HG03095 (cell line): ENCODE data around the gene MYL5.
"Not testable (repeated sequence)": the region's sequence is repeated elsewhere in the genome, so short reads cannot be mapped to it uniquely, and the experiment has no call there.

Experiments used
- ATAC-seq: cut with Tn5 transposase; IDR thresholded peaks from one replicate; pipeline ENCODE4 v1.9.1; 2021; ENCODE audit warnings: moderate library complexity; ENCODE audit not compliant: unreplicated experiment

Gene MYL5

DNA sequence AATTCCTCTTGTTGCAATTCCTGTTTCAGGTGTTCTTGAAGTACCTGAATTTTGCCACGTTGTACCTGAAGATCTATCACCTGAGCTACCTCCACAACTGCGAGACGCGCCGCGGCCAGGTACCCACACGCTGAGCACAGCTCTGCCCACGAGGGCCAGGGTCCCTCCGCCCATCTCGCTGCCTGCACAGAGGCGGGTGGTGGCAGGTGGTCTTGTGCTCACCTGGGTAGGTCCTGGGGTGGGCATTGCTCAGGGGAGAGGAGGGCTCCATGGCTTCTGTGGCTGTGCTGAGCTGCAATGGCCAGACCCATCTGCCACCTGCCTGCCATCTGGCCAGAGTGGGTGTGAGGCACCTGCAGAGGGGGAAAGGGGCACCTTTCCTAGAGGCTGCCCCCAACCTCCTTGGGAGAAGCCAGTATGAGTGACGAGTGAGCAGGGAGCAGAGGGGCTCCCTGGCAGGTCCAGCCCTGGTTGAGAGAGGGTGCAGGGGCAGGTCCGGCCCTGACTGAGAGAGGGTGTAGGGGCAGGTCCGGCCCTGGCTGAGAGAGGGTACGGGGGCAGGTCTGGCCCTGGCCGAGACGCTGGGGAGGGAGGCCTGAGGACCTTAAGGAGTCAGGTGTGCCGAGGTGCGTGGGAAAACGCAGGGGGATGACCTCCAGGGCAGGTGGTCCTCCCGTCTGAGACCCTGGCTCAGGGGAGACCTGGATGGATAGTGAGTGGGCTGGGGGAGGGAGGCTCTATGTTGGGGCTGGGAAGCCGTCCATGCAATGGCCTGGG, 38.3 kb upstream of the MYL5 start:
- no peak for ATAC-seq

- ATAC-seq, result no peak
Observed at GRCh38 chr4:636628-637159, 37.6 kb upstream of the MYL5 start.

DNA sequence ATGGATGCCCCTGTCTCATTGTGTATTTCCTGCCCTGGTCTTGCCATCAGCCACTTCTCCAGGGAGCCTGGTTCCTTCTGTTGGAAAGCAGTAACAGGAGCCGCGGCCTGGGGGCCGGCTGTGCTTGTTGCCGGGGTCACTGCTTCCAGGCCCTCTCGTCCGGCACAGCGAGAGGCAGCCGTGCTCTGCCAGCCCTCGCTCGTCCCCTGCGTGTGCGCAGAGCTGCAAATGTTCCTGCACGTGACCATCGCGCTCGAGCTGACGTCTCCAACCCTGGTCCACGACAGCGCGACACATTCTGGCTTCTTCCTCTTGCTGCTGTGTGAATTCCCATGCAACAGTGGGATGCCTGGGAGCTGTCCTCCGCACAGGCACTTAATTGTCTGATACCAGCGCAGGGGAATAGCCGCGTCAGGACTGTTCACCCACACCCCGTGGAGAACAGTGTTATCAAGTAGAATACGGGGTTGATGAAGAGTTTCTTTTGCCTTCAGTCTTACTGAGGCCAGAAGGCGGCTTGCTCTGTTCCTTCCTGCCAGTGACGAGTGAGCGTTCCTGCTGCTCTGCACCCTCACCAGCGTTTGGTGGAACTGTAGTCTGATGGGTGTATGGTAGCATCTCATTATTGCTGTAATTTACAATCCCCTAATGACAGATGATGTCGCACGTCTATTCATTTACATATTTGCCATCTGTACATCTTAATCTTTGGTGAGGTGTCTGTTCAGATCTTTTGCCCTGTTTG, 36.6 kb upstream of the MYL5 start:
- ATAC-seq, result no peak

DNA sequence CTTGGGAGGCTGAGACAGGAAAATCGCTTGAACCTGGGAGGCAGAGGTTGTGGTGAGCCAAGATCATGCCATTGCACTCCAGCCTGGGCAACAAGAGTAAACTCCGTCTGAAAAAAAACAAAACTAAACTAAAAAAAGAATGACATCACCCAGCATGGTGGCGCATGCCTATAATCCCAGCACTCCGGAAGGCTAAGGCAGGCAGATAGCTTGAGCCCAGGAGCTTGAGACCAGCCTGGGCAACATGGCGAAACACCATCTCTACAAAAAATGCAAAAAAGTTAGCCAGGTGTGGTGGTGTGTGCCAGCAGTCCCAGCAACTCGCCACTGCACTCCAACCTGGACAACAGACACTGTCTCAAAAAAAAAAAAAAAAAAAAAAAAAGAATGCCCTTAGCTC, 32.0 kb upstream of the MYL5 start:
- ATAC-seq, result not testable (repeated sequence)

DNA sequence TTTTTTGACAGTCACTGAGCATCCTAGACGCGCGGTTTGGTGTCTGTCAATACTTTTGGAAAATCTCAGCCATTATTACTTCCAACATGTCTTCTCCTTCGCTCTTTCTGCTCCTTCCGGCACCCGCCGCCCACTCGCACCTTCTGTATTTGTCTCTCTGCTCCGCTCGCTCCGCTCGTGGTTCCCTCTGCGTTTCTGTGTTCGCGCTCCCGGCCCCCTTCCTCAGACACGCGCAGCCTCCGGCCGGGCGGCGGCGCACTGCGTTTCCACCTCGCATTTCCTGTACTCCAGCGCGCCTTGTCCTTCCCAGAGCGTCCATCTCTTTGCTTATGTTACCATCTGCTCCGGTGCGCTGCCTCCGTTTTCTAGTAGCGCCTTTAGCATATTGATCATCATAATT, 27.9 kb upstream of the MYL5 start:
- ATAC-seq, result no peak

DNA sequence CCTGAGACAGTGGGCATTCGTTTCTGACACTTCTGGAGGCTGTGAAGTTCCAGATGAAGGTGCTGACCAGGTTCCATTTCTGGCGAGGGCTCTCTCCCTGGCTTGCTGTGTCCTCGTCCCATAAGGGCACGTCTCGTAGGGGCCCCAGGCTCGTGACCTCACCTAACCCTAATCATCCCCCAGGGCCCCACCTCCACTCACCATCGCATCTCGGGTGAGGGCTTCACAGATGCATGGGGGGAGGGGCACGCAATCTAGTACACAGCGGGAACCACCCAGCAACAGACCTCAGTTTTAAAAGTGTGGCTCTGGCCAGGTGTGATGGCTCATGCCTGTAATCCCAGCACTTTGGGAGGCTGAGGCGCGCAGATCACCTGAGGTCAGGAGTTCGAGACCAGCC, 26.9 kb upstream of the MYL5 start:
- no peak for ATAC-seq

DNA sequence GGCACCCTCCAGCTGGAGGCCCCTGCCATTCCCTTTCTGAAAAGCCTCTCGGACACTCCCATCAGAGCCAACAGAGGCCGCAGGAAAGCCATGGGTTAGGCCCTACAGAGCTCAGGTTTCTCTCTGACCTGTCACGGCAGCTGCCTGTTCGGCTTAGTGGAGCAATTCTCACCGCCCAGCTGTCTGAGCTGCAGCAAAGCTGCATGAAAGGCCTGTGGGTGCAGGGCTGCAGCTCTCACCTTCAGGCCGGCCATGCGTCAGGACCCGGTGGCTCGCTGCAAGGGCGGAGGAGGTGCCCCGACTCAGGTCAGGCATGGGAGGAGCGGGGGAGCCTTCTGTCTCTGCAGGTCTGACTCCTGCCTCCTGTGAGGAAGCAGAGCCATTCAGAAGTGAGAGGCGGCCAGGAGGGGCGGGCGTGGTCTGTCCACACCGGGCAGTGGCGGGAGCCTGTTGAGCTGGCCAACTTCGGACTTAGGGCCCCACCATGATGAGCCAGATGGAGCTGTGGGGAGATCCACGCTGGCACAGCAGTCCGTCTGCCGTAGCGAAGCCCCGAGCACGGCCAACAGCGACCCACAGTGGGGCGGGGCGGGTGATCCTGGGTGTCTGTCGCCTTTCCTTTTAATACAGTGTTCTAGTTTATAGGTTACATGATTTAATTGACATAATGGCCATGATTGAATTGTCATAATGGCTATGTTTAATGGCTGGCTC, 25.6 kb upstream of the MYL5 start:
- ATAC-seq, result no peak

DNA sequence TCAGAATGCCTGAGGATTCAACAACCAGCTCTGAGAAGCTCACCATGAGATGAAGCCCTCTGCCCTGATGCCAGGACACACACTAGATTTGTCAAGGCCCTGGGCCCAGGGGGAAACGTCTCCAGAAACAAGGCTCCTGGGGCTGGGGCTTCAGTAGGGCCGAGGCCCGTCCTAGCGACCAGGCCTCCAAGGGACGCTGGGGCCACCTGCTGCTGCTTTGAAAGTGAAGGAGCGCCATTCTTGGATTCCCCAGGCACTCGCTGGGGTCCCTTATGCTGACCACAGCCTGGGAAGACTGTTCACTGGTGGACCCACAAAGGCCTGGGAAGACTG, 25.1 kb upstream of the MYL5 start:
- ATAC-seq, result no peak

DNA sequence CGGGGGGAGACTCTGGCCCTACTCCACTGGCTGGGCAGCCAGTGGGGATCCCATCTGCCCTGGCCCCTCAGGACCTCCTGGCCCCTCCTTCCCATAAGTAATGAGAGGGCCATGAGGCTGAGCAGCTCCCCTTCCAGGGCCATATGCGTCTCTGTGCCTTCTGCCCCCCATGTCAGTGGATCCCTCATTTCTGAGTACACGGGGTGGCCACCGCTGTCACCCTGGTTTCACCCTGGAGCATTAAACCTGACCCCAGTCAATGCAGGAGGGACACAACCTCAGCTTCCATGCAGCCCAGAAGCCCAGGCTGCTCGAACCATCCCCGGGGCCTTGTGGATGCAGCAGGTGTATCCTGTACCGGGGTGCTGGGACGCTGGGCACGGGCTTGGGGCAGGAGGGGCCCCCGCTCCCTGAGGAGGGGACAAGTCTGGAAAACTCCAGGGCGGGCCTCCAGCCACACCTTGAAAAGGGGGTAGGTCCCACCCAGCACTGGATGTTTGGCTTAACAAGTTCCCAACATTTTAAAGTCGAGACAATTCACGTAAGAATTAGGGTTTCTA, 24.5 kb upstream of the MYL5 start:
- no peak for ATAC-seq

DNA sequence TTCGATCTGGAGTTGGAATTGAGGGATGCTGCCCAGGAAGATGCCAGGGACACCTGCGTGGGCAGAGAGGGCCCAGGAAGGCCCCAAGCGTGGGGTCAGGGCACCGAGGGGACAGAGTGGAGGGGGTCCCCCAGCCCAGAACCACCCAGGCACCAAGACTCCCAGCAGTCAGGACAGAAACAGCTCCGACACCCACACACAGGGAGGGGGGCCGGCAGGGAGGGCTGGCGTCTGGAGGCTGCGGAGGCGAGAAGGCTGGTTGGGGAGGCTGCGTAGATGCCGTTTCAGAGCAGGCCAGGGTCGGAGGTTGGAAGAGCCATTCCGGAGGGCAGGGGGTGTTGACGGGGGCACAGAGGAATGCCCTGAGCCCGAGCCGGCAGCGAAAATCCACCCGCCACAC, 23.9 kb upstream of the MYL5 start:
- no peak for ATAC-seq

DNA sequence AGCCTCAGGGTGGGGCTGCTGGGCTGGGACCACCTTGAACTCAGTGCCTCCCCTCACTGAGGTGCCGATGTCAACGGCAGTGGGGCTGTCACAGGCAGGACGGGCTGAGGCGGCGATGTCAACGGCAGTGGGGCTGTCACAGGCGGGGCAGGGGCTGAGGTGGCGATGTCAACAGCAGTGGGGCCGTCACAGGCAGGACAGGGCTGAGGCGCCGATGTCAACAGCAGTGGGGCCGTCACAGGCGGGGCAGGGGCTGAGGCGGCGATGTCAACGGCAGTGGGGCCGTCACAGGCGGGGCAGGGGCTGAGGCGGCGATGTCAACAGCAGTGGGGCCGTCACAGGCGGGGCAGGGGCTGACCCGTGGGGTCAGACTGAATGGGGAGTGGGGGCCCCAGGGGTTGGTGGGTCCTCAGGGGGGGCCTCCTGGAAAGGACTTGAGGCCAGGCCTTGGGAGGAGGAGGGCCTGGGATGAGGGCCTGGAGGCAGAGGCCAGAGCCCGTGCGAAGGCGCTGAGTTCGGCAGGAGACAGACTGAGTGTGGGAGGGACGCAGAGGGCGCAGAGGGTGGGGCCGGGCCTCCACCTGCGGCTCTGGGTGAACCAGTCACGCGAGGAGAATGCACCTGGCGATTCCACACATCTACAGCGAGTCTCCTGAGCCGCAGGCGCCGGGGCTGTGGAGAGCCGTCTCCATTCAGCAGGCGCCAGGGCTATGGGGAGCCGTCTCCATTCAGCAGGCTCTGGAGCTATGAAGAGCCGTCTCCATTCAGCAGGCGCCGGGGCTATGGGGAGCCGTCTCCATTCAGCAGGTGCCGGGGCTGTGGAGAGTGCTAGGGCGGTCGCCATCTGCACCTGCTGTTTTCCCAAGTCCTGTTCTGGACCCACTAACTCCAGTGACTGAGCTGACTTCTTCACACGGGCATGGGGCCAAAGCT, 23.1 kb upstream of the MYL5 start:
- ATAC-seq, result no peak

- ATAC-seq, result no peak
Observed at GRCh38 chr4:651884-652642, 22.3 kb upstream of the MYL5 start.

- ATAC-seq, result no peak
Observed at GRCh38 chr4:653080-653821, 21.1 kb upstream of the MYL5 start.

DNA sequence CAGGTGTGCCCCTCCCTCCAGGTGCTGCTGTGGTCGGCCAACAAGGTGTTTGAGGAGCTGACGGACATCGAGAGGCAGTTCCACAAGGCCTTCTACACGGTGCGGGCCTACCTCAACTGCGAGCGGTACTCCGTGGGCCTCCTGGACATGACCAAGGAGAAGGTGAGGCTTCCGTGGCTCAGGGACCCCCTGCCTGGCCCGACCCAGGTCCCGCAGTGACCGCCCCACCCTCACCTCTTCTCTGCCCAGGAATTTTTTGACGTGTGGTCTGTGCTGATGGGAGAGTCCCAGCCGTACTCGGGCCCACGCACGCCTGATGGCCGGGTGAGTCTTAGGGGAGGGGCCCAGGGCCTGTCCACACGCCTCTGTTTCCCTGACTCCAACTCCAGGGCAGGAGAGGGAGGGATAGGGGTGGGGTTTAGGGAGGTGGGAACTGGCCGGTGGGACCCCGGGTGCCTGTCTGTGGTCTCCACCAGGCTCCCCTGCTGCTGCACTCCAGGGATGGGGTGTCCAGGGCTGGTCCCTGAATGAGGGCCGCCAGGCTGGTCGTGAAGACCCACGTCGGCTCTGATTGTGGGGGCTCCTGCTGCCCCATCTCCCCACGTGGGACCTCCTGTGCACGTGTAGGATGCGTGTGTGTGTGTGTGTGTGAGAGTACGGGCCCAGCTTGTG, 20.4 kb upstream of the MYL5 start:
- ATAC-seq, result no peak

GRCh38 chr4:654503-654845, 19.9 kb upstream of the MYL5 start:
- no peak for ATAC-seq

DNA sequence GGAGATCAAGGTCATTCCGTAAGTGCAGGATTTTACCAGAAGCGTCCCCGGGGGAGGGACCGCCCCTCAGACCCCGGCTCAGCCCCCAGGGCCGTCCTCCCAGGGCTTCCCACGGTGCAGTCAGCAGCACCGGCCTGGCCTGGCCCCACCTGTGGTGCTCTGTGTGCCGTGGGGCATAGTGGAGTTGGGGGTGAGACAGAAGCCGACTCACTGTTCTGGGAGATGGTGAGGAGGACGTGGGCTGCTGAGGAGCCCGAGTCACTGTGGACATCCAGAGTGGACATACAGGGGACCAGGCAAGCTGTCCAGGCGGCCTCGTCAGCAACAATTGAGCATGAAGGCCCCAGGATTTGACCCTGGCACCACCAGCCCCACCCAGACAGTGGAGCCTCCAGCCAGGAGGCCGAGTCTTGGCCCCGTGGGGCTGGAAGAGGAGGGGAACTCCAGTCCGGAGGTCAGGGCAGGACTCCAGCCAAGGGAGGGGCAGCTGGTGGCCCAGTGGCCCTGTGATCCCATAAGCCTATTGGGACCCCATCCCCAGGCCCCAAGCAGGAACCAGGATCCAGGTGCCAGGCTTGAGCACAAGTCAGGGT, 19.4 kb upstream of the MYL5 start:
- no peak for ATAC-seq

GRCh38 chr4:655464-656151, 18.7 kb upstream of the MYL5 start:
- no peak for ATAC-seq
